Keratinocyte (primary cell): Measurements from ENCODE around the gene INSC. TPM values are rescaled to one million over a fixed set of nuclear protein-coding genes. Genes with fewer than 3 reads are reported as not detected.

ENCODE experiments used
- DNase-seq: peaks from one replicate; pipeline ENCODE4 v3.0.0-alpha.2; 2011; ENCODE audit warnings: low read depth, missing footprints, low spot score
- FAIRE-seq: peaks from 2 replicates; lab custom pipeline; 2011; peaks lifted over from hg19 to GRCh38; lab: Jason Lieb, UNC
- H2AFZ ChIP-seq: 2 replicates; pipeline ENCODE4 v1.6.0; 2012; ENCODE audit warnings: low read length, control low read depth, inconsistent platforms; ENCODE audit not compliant: control insufficient read depth
- H3K27ac ChIP-seq: 2 replicates; pipeline ENCODE4 v1.5.1; 2011; ENCODE audit warnings: low read length; ENCODE audit not compliant: control insufficient read depth, insufficient read depth
- H3K27me3 ChIP-seq: 3 replicates; pipeline ENCODE4 v1.6.0; 2011; ENCODE audit warnings: low read length; ENCODE audit not compliant: control insufficient read depth, insufficient read depth; ENCODE audit errors: extremely low read depth
- H3K36me3 ChIP-seq, 2 experiments: 2 replicates in 1 of 2; 3 replicates in 1 of 2; pipeline ENCODE4 v1.5.1; 2011; ENCODE audit warnings: low read length in 2 of 2, mild to moderate bottlenecking in 1 of 2; ENCODE audit not compliant: control insufficient read depth in 2 of 2, insufficient read depth in 2 of 2; ENCODE audit errors: extremely low read depth in 1 of 2
- H3K4me1 ChIP-seq: 3 replicates; pipeline ENCODE4 v1.5.1; 2011; ENCODE audit warnings: low read length; ENCODE audit not compliant: control insufficient read depth, insufficient read depth; ENCODE audit errors: extremely low read depth
- H3K4me2 ChIP-seq: 3 replicates; pipeline ENCODE4 v1.6.0; 2011; ENCODE audit warnings: low read depth, low read length; ENCODE audit not compliant: control insufficient read depth, insufficient read depth; ENCODE audit errors: extremely low read depth
- H3K4me3 ChIP-seq, 3 experiments: fragments of 200-600 bp in 1 of 3; sonication (generic) in 1 of 3; 2 replicates in 2 of 3; 3 replicates in 1 of 3; pipeline ENCODE4 v1.5.1; 2011 to 2016; ENCODE audit warnings: low read length in 3 of 3, mild to moderate bottlenecking in 3 of 3, control low read depth in 2 of 3, inconsistent platforms in 1 of 3, low read depth in 1 of 3, mixed read lengths in 1 of 3, mixed run types in 1 of 3, moderate library complexity in 1 of 3; ENCODE audit not compliant: control insufficient read depth in 2 of 3, insufficient read depth in 2 of 3; ENCODE audit errors: extremely low read depth in 1 of 3
- H3K79me2 ChIP-seq: 2 replicates; pipeline ENCODE4 v1.6.0; 2012; ENCODE audit warnings: low read length; ENCODE audit not compliant: control insufficient read depth, insufficient read depth
- H3K9ac ChIP-seq: 3 replicates; pipeline ENCODE4 v1.6.0; 2011; ENCODE audit warnings: low read length; ENCODE audit not compliant: control insufficient read depth, insufficient read depth; ENCODE audit errors: extremely low read depth
- H3K9me1 ChIP-seq: 3 replicates; pipeline ENCODE4 v1.6.0; 2011; ENCODE audit warnings: low read length; ENCODE audit not compliant: control insufficient read depth, insufficient read depth; ENCODE audit errors: extremely low read depth
- H3K9me3 ChIP-seq: 2 replicates; pipeline ENCODE4 v1.5.1; 2012; ENCODE audit warnings: low read depth, low read length; ENCODE audit not compliant: control insufficient read depth
- H4K20me1 ChIP-seq: 3 replicates; pipeline ENCODE4 v1.6.0; 2011; ENCODE audit warnings: low read length; ENCODE audit not compliant: control insufficient read depth, insufficient read depth; ENCODE audit errors: extremely low read depth
- CTCF ChIP-seq, 3 experiments: IDR thresholded peaks in 1 of 3; conservative IDR thresholded peaks in 1 of 3; optimal IDR thresholded peaks in 1 of 3; 2 replicates in 2 of 3; 3 replicates in 1 of 3; pipeline versions ENCODE3 to v1.5.1; 2011; ENCODE audit warnings: low read length in 3 of 3, mild to moderate bottlenecking in 3 of 3, moderate library complexity in 2 of 3, control low read depth in 1 of 3, inconsistent platforms in 1 of 3; ENCODE audit not compliant: insufficient read depth in 2 of 3; ENCODE audit errors: extremely low read depth in 1 of 3
- EZH2 ChIP-seq: IDR thresholded peaks from one replicate; pipeline ENCODE4 v1.6.1; 2012; ENCODE audit warnings: inconsistent platforms, mild to moderate bottlenecking, low read length, moderate library complexity
- dilution Hi-C: fragments of 300-500 bp; cut with MboI; formaldehyde crosslinking; loops from one replicate; pipeline ENCODE4 v1.7.0; 2020; ENCODE audit warnings: low sequenced_read_pairs; ENCODE audit not compliant: extremely low pct_ligation_motif_present
- polyA plus RNA-seq, 5 experiments: library from polyadenylated mRNA; depleted of rRNA in 3 of 5; stranded (reverse) in 3 of 5; stranded (forward) in 1 of 5; unstranded in 1 of 5; fragments of >200 nt; gene quantifications; 1 replicate in 1 of 5; 2 replicates in 3 of 5; 3 replicates in 1 of 5; pipeline versions ENCODE4 v1.2.1 to v1.2.3, GENCODE V29; 2011 to 2012; ENCODE audit warnings: missing spikeins in 2 of 5, low read depth in 1 of 5, low replicate concordance in 1 of 5

The INSC gene
- polyA plus RNA-seq, 1 donor (not counting 4 experiments of a cell fraction or from before 2014, with no cell fraction given), result 0.13 TPM

- H3K4me1 ChIP-seq, result peaks cover 5% of the 10 kb centered on the region
- no peaks in the 10 kb centered on the region for H3K9me3 ChIP-seq
- peaks cover 31% of the 10 kb centered on the region for H3K27me3 ChIP-seq
- no peak overlapping the region for H3K27ac ChIP-seq
- no peak overlapping the region for H2AFZ ChIP-seq
- FAIRE-seq (no peak), DNase-seq (no peak)
- H3K9me1 ChIP-seq, result no peaks in the 10 kb centered on the region
- H3K9ac ChIP-seq, result no peak overlapping the region
- no peak overlapping the region for H3K4me3 ChIP-seq
- H3K4me2 ChIP-seq, result no peak overlapping the region
- no peaks in the 10 kb centered on the region for H4K20me1 ChIP-seq
- no peak for TF ChIP-seq CTCF (optimal IDR thresholded peaks at IDR 0.05 in 1 of 3, IDR thresholded peaks at IDR 0.05 in 1 of 3, conservative IDR thresholded peaks at IDR 0.05 in 1 of 3; ENCODE audit: extremely low read depth in 1 of 3, insufficient read depth in 2 of 3, low read length in 3 of 3)
- no peak for TF ChIP-seq EZH2
- dilution Hi-C loops, result no loop called here
- H3K36me3 ChIP-seq, result no peaks in the 10 kb centered on the region
- H3K79me2 ChIP-seq, result no peaks in the 10 kb centered on the region
Measured at GRCh38 chr11:15071556-15072255, 43.0 kb upstream of the INSC start.

GRCh38 chr11:15072551-15073143 is 42.1 kb upstream of the INSC start:
- DNase-seq (no peak), FAIRE-seq (no peak)
- Histone ChIP-seq H3K4me2 (no peak overlapping the region), H3K27ac (no peak overlapping the region), H2AFZ (no peak overlapping the region), H4K20me1 (no peaks in the 10 kb centered on the region), H3K4me3 (no peak overlapping the region), H3K9me3 (no peaks in the 10 kb centered on the region), H3K9me1 (no peaks in the 10 kb centered on the region), H3K79me2 (no peaks in the 10 kb centered on the region), H3K27me3 (peaks cover 31% of the 10 kb centered on the region), H3K9ac (no peak overlapping the region), H3K36me3 (no peaks in the 10 kb centered on the region), H3K4me1 (peaks cover 5% of the 10 kb centered on the region)
- TF ChIP-seq CTCF (optimal IDR thresholded peaks at IDR 0.05 in 1 of 3, IDR thresholded peaks at IDR 0.05 in 1 of 3, conservative IDR thresholded peaks at IDR 0.05 in 1 of 3; ENCODE audit: extremely low read depth in 1 of 3, insufficient read depth in 2 of 3, low read length in 3 of 3) (no peak), EZH2 (no peak)
- dilution Hi-C loops, result no loop called here
